PC-9 (cell line): ENCODE data around the gene CAMTA1.

ENCODE experiments used
- CTCF ChIP-seq: fragments of 200-600 bp; sonication (generic); conservative IDR thresholded peaks from 2 replicates; pipeline ENCODE4 v1.6.1; 2017; ENCODE audit warnings: mixed run types, antibody characterized with exemption, mild to moderate bottlenecking, moderate library complexity
- EZH2 ChIP-seq: fragments of 200-600 bp; sonication (generic); IDR thresholded peaks from 2 replicates; pipeline ENCODE4 v1.8.0; 2017; ENCODE audit warnings: antibody characterized with exemption, low read depth

DNA sequence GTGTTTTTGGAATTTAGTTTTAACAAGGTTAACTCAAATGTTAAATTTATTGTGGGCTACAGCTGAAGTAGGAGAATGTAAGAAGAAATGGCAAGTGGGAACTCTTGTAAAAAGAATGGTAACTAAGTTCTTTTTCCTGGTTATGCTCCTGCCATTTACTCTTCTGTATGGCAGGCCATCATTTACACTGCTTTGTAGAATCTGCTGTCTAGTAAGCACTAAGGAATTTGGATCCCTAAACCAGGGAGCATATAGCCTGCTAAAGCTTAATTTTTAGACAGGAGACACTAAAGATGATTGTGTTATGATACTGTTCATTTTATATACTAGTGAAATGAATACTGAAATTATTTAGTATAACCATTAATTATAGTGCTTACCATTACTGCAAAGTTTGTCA is 85.3 kb downstream of the CAMTA1 start:
- TF ChIP-seq CTCF (no peak), EZH2 (no peak)
